Left lung (tissue), 10 donors: ENCODE data around the gene ANKS1B. TPM values are rescaled to one million over a fixed set of nuclear protein-coding genes. Genes with fewer than 3 reads are reported as not detected.

ENCODE experiments used
- ATAC-seq: fragments of 200-7000 bp; cut with Tn5 transposase; one replicate; pipeline ENCODE4 v1.9.1; 2020; ENCODE audit warnings: moderate library complexity
- DNase-seq, 4 donors: peaks; one replicate each; pipeline ENCODE4 v3.0.0-alpha.2; 2013 to 2020
- H3K27ac ChIP-seq, 2 donors: fragments of 200-600 bp; sonication (generic) in 1 of 2; one replicate each; pipeline versions ENCODE4 v1.5.0 to v1.8.0; 2020 to 2021
- H3K27me3 ChIP-seq, 2 donors: fragments of 200-600 bp; sonication (generic) in 1 of 2; one replicate each; pipeline versions ENCODE4 v1.5.0 to v1.8.0; 2020 to 2021
- H3K36me3 ChIP-seq, 2 donors: fragments of 200-600 bp; sonication (generic) in 1 of 2; one replicate each; pipeline versions ENCODE4 v1.5.0 to v1.8.0; 2020 to 2021
- H3K4me1 ChIP-seq, 2 donors: fragments of 200-600 bp; one replicate each; pipeline ENCODE4 v1.8.0; 2021
- H3K4me3 ChIP-seq, 2 donors: fragments of 200-600 bp; sonication (generic) in 1 of 2; one replicate each; pipeline versions ENCODE4 v1.5.0 to v1.8.0; 2020 to 2021; ENCODE audit warnings: mild to moderate bottlenecking in 1 of 2
- H3K9me3 ChIP-seq, 2 donors: fragments of 200-600 bp; sonication (generic) in 1 of 2; one replicate each; pipeline versions ENCODE4 v1.5.0 to v1.8.0; 2020 to 2021
- intact Hi-C, 2 donors: fragments of 100-400 bp; cut with DNase I; formaldehyde crosslinking; loops; one replicate each; pipeline versions ENCODE4 v1.11.2 to v1.14.2; 2022
- polyA plus RNA-seq, 6 donors: library from polyadenylated mRNA; unstranded; fragments of 120-200 nt; gene quantifications; one replicate each; pipeline ENCODE4 v1.2.1, GENCODE V29; 2013; ENCODE audit not compliant: insufficient read length in 6 of 6
- total RNA-seq, 2 donors: library from RNA; stranded (reverse); fragmentation: NEBNext Ultra II Directional; extraction: Animal tissue kit (Norgen Biotek cat#: 25700); gene quantifications; one replicate each; pipeline ENCODE4 v1.2.1, GENCODE V29; 2021
- TF ChIP-seq, protein P1 (sequence below), 2 donors: fragments of 200-600 bp; sonication (generic) in 1 of 2; IDR thresholded peaks; one replicate each; pipeline versions ENCODE4 v1.5.0 to v1.8.0; 2021; ENCODE audit warnings: antibody characterized with exemption in 2 of 2
- donor health status: DM: no; HTN: yes; CAD: no.
- donor health status: DM: no; HTN: no; CAD: no.

Gene ANKS1B
- total and polyA plus RNA-seq, 8 donors = 4.9 to 31.8 (median 14.9) TPM

DNA sequence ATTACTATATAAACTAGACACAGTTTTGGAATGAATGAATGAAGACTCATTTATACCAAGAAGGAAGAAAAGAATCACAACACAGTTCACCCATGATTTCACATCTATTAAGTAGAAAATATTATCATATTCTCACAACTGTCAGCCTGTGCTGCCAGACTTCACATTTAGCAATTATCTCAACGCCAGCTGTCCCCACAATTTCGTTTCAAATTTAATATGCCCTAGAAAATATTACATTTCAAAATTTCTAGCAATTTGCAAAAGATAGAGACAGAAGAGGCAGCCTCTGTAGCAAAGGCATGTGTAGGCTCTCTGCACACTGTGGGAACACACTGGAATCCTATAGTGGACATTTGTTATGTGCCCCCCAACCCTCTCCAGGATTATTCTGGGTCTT is 83.6 kb downstream of the ANKS1B start:
- no peak overlapping the region for H3K27ac ChIP-seq
- H3K9me3 ChIP-seq = no peaks in the 10 kb centered on the region
- H3K4me3 ChIP-seq = no peak overlapping the region
- no peak for ATAC-seq
- H3K27me3 ChIP-seq = no peaks in the 10 kb centered on the region
- no peaks in the 10 kb centered on the region for H3K4me1 ChIP-seq
- TF ChIP-seq, protein P1, sequence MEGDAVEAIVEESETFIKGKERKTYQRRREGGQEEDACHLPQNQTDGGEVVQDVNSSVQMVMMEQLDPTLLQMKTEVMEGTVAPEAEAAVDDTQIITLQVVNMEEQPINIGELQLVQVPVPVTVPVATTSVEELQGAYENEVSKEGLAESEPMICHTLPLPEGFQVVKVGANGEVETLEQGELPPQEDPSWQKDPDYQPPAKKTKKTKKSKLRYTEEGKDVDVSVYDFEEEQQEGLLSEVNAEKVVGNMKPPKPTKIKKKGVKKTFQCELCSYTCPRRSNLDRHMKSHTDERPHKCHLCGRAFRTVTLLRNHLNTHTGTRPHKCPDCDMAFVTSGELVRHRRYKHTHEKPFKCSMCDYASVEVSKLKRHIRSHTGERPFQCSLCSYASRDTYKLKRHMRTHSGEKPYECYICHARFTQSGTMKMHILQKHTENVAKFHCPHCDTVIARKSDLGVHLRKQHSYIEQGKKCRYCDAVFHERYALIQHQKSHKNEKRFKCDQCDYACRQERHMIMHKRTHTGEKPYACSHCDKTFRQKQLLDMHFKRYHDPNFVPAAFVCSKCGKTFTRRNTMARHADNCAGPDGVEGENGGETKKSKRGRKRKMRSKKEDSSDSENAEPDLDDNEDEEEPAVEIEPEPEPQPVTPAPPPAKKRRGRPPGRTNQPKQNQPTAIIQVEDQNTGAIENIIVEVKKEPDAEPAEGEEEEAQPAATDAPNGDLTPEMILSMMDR (IDR thresholded peaks at IDR 0.05) = no peak
- intact Hi-C loops = no loop called here
- H3K36me3 ChIP-seq = no peaks in the 10 kb centered on the region
- no peak for DNase-seq

DNA sequence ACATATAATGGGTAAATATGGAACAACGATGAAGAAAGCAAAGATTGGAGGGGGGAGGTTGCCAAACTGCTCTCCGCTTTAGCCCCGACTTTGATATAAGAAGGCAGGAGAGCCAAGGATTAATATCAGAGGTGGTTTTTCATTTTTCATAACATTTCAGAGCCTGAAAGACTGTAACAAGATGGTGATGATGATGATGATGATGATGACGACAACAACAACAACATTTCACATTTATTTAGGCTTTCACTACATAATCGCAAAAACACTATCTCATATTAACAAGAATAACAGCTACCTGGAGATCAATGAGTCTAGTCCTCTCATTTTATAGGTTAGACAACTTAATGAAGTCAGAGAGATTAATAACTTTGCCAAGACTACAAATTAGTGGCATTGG is 86.1 kb downstream of the ANKS1B start:
- TF ChIP-seq, protein P1 (IDR thresholded peaks at IDR 0.05) = no peak
- H3K27me3 ChIP-seq = no peaks in the 10 kb centered on the region

DNA sequence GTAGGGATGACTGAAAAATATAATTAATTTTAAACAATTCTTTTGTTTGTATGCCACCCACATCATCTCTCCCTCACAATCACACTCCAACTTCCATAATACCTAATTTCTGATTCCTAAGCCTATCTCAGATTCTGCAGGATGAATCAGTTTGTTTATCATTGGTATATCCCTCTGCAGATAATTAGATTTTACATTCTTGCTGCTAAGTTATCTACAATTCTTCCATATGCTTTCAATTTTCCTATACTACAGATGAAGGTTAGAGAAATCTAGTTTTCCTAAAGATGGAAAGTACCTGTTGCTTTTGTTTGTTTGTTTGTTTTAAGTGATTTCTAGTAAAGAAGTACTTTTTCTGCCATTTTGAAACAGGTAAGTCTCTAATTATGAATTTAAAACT is 105.3 kb downstream of the ANKS1B start:
- no peak for DNase-seq
- H3K27ac ChIP-seq = no peak overlapping the region
- H3K4me1 ChIP-seq = no peaks in the 10 kb centered on the region
- H3K4me3 ChIP-seq = no peak overlapping the region
- no peaks in the 10 kb centered on the region for H3K27me3 ChIP-seq
- intact Hi-C loops = no loop called here
- H3K9me3 ChIP-seq = no peaks in the 10 kb centered on the region
- H3K36me3 ChIP-seq = no peaks in the 10 kb centered on the region
- ATAC-seq = no peak
- TF ChIP-seq, protein P1 (IDR thresholded peaks at IDR 0.05) = no peak

More for the DNA sequence above, 86.1 kb downstream of the ANKS1B start:
- no peaks in the 10 kb centered on the region for H3K36me3 ChIP-seq
- no peaks in the 10 kb centered on the region for H3K4me1 ChIP-seq
- H3K4me3 ChIP-seq = no peak overlapping the region
- intact Hi-C loops = no loop called here
- no peaks in the 10 kb centered on the region for H3K9me3 ChIP-seq
- no peak for ATAC-seq
- no peak overlapping the region for H3K27ac ChIP-seq
- no peak for DNase-seq

DNA sequence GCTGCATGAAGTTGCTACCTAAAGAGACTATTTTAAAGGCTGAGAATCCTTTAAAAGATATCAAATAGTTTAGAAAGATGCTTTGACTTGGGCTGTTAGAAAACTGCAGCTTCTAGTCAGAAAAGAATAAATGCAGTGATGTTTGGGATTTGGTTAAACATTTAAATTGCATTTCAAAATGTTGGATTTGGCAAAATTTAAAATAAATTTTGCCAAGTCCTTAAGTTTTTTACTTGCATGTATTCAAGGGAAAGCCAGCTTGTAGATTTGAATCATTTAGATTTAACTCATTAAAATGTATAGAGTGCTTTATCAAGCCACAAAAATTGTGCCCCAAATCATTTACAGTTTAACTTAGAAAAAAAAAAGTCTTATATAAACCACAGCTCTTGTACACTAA is 109.7 kb downstream of the ANKS1B start:
- ATAC-seq (no peak), DNase-seq (no peak)
- Histone ChIP-seq H3K36me3 (no peaks in the 10 kb centered on the region), H3K4me3 (no peak overlapping the region), H3K27ac (no peak overlapping the region), H3K9me3 (peaks cover 0 to 3% of the 10 kb centered on the region in 2 donors), H3K27me3 (no peaks in the 10 kb centered on the region), H3K4me1 (no peaks in the 10 kb centered on the region)
- TF ChIP-seq, protein P1 (IDR thresholded peaks at IDR 0.05) = no peak
- intact Hi-C loops = no loop called here

DNA sequence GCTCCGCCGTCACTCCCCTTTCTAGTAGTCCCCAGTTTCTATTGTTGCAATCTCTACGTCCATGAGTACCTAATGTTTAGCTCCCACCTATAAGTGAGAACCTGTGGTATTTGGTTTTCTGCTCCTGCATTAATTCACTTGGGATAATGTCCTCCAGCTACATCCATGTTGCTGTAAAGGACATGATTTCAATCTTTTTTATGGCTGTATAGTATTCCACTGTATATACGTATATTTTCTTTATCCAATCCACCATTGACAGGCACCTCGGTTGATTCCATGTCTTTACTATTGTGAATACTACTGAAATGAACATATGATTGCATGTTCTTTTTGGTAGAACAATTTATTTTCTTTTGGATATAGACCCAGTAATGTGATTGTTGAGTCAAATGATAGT is 114.7 kb downstream of the ANKS1B start:
- intact Hi-C loops = no loop called here
- H3K9me3 ChIP-seq = peaks cover 0 to 6% of the 10 kb centered on the region in 2 donors
- ATAC-seq = no peak
- DNase-seq = no peak
- H3K36me3 ChIP-seq = no peaks in the 10 kb centered on the region
- TF ChIP-seq, protein P1 (IDR thresholded peaks at IDR 0.05) = no peak
- no peak overlapping the region for H3K27ac ChIP-seq
- H3K4me3 ChIP-seq = no peak overlapping the region
- no peaks in the 10 kb centered on the region for H3K4me1 ChIP-seq
- H3K27me3 ChIP-seq = no peaks in the 10 kb centered on the region
